ENCODE results near the gene ATXN7L1. TPM values are rescaled to one million over a fixed set of nuclear protein-coding genes. Genes with fewer than 3 reads are reported as not detected.
"Not testable (repeated sequence)": the region's sequence is repeated elsewhere in the genome, so short reads cannot be mapped to it uniquely, and the experiment has no call there.

Gene ATXN7L1
- total and polyA plus RNA-seq, 2 donors: 7.2 to 7.8 TPM

- WGBS: 98% methylated on average over 8 of the region's 8 CpGs
- H3K4me1 ChIP-seq (ENCODE audit: control insufficient read depth in 2 of 2, insufficient read depth in 2 of 2, low read length in 2 of 2): peaks cover 0 to 6% of the 10 kb centered on the region in 2 donors
- H3K4me3 ChIP-seq (ENCODE audit: low read length in 2 of 2): no peak overlapping the region
- H3K27ac ChIP-seq (ENCODE audit: low read depth in 1 of 2, low read length in 1 of 2): no peak overlapping the region
- H3K36me3 ChIP-seq (ENCODE audit: control insufficient read depth in 2 of 2, insufficient read depth in 2 of 2, low read length in 1 of 2): no peaks in the 10 kb centered on the region
- H3K27me3 ChIP-seq (ENCODE audit: control insufficient read depth in 2 of 2, insufficient read depth in 1 of 2, low read length in 1 of 2): no peaks in the 10 kb centered on the region
- DNase-seq (ENCODE audit: low read depth in 6 of 9, low spot score in 9 of 9): no peak
- H3K9me3 ChIP-seq (ENCODE audit: control insufficient read depth in 2 of 2, insufficient read depth in 1 of 2, low read length in 1 of 2): no peaks in the 10 kb centered on the region
These were observed 15.6 kb downstream of the ATXN7L1 start for GRCh38 chr7:105860793-105861192.

GRCh38 chr7:105857009-105857952 is 19.1 kb downstream of the ATXN7L1 start:
- Histone ChIP-seq H3K9me3 (ENCODE audit: control insufficient read depth in 2 of 2, insufficient read depth in 1 of 2, low read length in 1 of 2) (no peaks in the 10 kb centered on the region), H3K27ac (ENCODE audit: low read depth in 1 of 2, low read length in 1 of 2) (no peak overlapping the region), H3K4me3 (ENCODE audit: low read length in 2 of 2) (no peak overlapping the region), H3K36me3 (ENCODE audit: control insufficient read depth in 2 of 2, insufficient read depth in 2 of 2, low read length in 1 of 2) (no peaks in the 10 kb centered on the region), H3K27me3 (ENCODE audit: control insufficient read depth in 2 of 2, insufficient read depth in 1 of 2, low read length in 1 of 2) (no peaks in the 10 kb centered on the region), H3K4me1 (ENCODE audit: control insufficient read depth in 2 of 2, insufficient read depth in 2 of 2, low read length in 2 of 2) (peaks cover 0 to 14% of the 10 kb centered on the region in 2 donors)
- WGBS: 91% methylated on average over 2 of the region's 2 CpGs
- DNase-seq (ENCODE audit: low read depth in 6 of 9, low spot score in 9 of 9): peak in 1 of 9 donors; percentile 43

GRCh38 chr7:105854498-105854897 is 21.9 kb downstream of the ATXN7L1 start:
- H3K27ac ChIP-seq (ENCODE audit: low read depth in 1 of 2, low read length in 1 of 2): no peak overlapping the region
- H3K36me3 ChIP-seq (ENCODE audit: control insufficient read depth in 2 of 2, insufficient read depth in 2 of 2, low read length in 1 of 2): no peaks in the 10 kb centered on the region
- H3K4me1 ChIP-seq (ENCODE audit: control insufficient read depth in 2 of 2, insufficient read depth in 2 of 2, low read length in 2 of 2): peaks cover under 1 to 24% of the 10 kb centered on the region in 2 donors
- H3K4me3 ChIP-seq (ENCODE audit: low read length in 2 of 2): no peak overlapping the region
- no peaks in the 10 kb centered on the region for H3K27me3 ChIP-seq (ENCODE audit: control insufficient read depth in 2 of 2, insufficient read depth in 1 of 2, low read length in 1 of 2)
- H3K9me3 ChIP-seq (ENCODE audit: control insufficient read depth in 2 of 2, insufficient read depth in 1 of 2, low read length in 1 of 2): no peaks in the 10 kb centered on the region
- no peak for DNase-seq (ENCODE audit: low read depth in 6 of 9, low spot score in 9 of 9)

GRCh38 chr7:105853931-105854419 is 22.4 kb downstream of the ATXN7L1 start:
- peaks cover 6 to 30% of the 10 kb centered on the region in 2 donors for H3K4me1 ChIP-seq (ENCODE audit: control insufficient read depth in 2 of 2, insufficient read depth in 2 of 2, low read length in 2 of 2)
- WGBS: 89% methylated on average over 17 of the region's 17 CpGs
- no peaks in the 10 kb centered on the region for H3K36me3 ChIP-seq (ENCODE audit: control insufficient read depth in 2 of 2, insufficient read depth in 2 of 2, low read length in 1 of 2)
- no peaks in the 10 kb centered on the region for H3K27me3 ChIP-seq (ENCODE audit: control insufficient read depth in 2 of 2, insufficient read depth in 1 of 2, low read length in 1 of 2)
- DNase-seq (ENCODE audit: low read depth in 6 of 9, low spot score in 9 of 9): no peak
- no peaks in the 10 kb centered on the region for H3K9me3 ChIP-seq (ENCODE audit: control insufficient read depth in 2 of 2, insufficient read depth in 1 of 2, low read length in 1 of 2)
- no peak overlapping the region for H3K27ac ChIP-seq (ENCODE audit: low read depth in 1 of 2, low read length in 1 of 2)
- no peak overlapping the region for H3K4me3 ChIP-seq (ENCODE audit: low read length in 2 of 2)

- Histone ChIP-seq H3K9me3 (ENCODE audit: control insufficient read depth in 2 of 2, insufficient read depth in 1 of 2, low read length in 1 of 2) (no peaks in the 10 kb centered on the region), H3K27me3 (ENCODE audit: control insufficient read depth in 2 of 2, insufficient read depth in 1 of 2, low read length in 1 of 2) (no peaks in the 10 kb centered on the region), H3K27ac (ENCODE audit: low read depth in 1 of 2, low read length in 1 of 2) (no peak overlapping the region), H3K36me3 (ENCODE audit: control insufficient read depth in 2 of 2, insufficient read depth in 2 of 2, low read length in 1 of 2) (no peaks in the 10 kb centered on the region), H3K4me3 (ENCODE audit: low read length in 2 of 2) (no peak overlapping the region), H3K4me1 (ENCODE audit: control insufficient read depth in 2 of 2, insufficient read depth in 2 of 2, low read length in 2 of 2) (peaks cover 7 to 27% of the 10 kb centered on the region in 2 donors)
- 90% methylated on average over 5 of the region's 5 CpGs for WGBS
- DNase-seq (ENCODE audit: low read depth in 6 of 9, low spot score in 9 of 9): no peak
These were observed 25.3 kb downstream of the ATXN7L1 start for GRCh38 chr7:105851064-105851463.

- Histone ChIP-seq H3K27ac (ENCODE audit: low read depth in 1 of 2, low read length in 1 of 2) (peak overlapping the region in 1 of 2 donors; percentile 14), H3K4me3 (ENCODE audit: low read length in 2 of 2) (no peak overlapping the region), H3K27me3 (ENCODE audit: control insufficient read depth in 2 of 2, insufficient read depth in 1 of 2, low read length in 1 of 2) (no peaks in the 10 kb centered on the region), H3K9me3 (ENCODE audit: control insufficient read depth in 2 of 2, insufficient read depth in 1 of 2, low read length in 1 of 2) (no peaks in the 10 kb centered on the region), H3K36me3 (ENCODE audit: control insufficient read depth in 2 of 2, insufficient read depth in 2 of 2, low read length in 1 of 2) (no peaks in the 10 kb centered on the region), H3K4me1 (ENCODE audit: control insufficient read depth in 2 of 2, insufficient read depth in 2 of 2, low read length in 2 of 2) (peaks cover 7 to 24% of the 10 kb centered on the region in 2 donors)
- 92% methylated on average over 6 of the region's 6 CpGs for WGBS
- DNase-seq (ENCODE audit: low read depth in 6 of 9, low spot score in 9 of 9): peak in 7 of 9 donors; percentile 6 to 70 (median 21)
These were observed 27.1 kb downstream of the ATXN7L1 start for GRCh38 chr7:105849122-105849855.

- H3K4me1 ChIP-seq (ENCODE audit: control insufficient read depth in 2 of 2, insufficient read depth in 2 of 2, low read length in 2 of 2): peaks cover 7 to 19% of the 10 kb centered on the region in 2 donors
- 97% methylated on average over 1 of the region's 1 CpG for WGBS
- H3K36me3 ChIP-seq (ENCODE audit: control insufficient read depth in 2 of 2, insufficient read depth in 2 of 2, low read length in 1 of 2): no peaks in the 10 kb centered on the region
- no peaks in the 10 kb centered on the region for H3K27me3 ChIP-seq (ENCODE audit: control insufficient read depth in 2 of 2, insufficient read depth in 1 of 2, low read length in 1 of 2)
- DNase-seq (ENCODE audit: low read depth in 6 of 9, low spot score in 9 of 9): no peak
- peaks cover 0 to 5% of the 10 kb centered on the region in 2 donors for H3K9me3 ChIP-seq (ENCODE audit: control insufficient read depth in 2 of 2, insufficient read depth in 1 of 2, low read length in 1 of 2)
- H3K27ac ChIP-seq (ENCODE audit: low read depth in 1 of 2, low read length in 1 of 2): no peak overlapping the region
- no peak overlapping the region for H3K4me3 ChIP-seq (ENCODE audit: low read length in 2 of 2)
These were observed 30.0 kb downstream of the ATXN7L1 start for GRCh38 chr7:105846404-105846803.

- H3K4me1 ChIP-seq (ENCODE audit: control insufficient read depth in 2 of 2, insufficient read depth in 2 of 2, low read length in 2 of 2): peaks cover 7 to 22% of the 10 kb centered on the region in 2 donors
- DNase-seq (ENCODE audit: low read depth in 6 of 9, low spot score in 9 of 9); H3K9me3 ChIP-seq (ENCODE audit: control insufficient read depth in 2 of 2, insufficient read depth in 1 of 2, low read length in 1 of 2); H3K36me3 ChIP-seq (ENCODE audit: control insufficient read depth in 2 of 2, insufficient read depth in 2 of 2, low read length in 1 of 2); H3K27me3 ChIP-seq (ENCODE audit: control insufficient read depth in 2 of 2, insufficient read depth in 1 of 2, low read length in 1 of 2); H3K4me3 ChIP-seq (ENCODE audit: low read length in 2 of 2); H3K27ac ChIP-seq (ENCODE audit: low read depth in 1 of 2, low read length in 1 of 2): not testable (repeated sequence)
- WGBS: 94% methylated on average over 5 of the region's 5 CpGs
These were observed 31.7 kb downstream of the ATXN7L1 start for GRCh38 chr7:105844681-105845080.

- peak in 1 of 9 donors; percentile 24 for DNase-seq (ENCODE audit: low read depth in 6 of 9, low spot score in 9 of 9)
- H3K27ac ChIP-seq (ENCODE audit: low read depth in 1 of 2, low read length in 1 of 2): peak overlapping the region; percentile 33 to 68
- H3K36me3 ChIP-seq (ENCODE audit: control insufficient read depth in 2 of 2, insufficient read depth in 2 of 2, low read length in 1 of 2): no peaks in the 10 kb centered on the region
- 94% methylated on average over 3 of the region's 3 CpGs for WGBS
- H3K4me3 ChIP-seq (ENCODE audit: low read length in 2 of 2): no peak overlapping the region
- H3K27me3 ChIP-seq (ENCODE audit: control insufficient read depth in 2 of 2, insufficient read depth in 1 of 2, low read length in 1 of 2): no peaks in the 10 kb centered on the region
- peaks cover 0 to 5% of the 10 kb centered on the region in 2 donors for H3K9me3 ChIP-seq (ENCODE audit: control insufficient read depth in 2 of 2, insufficient read depth in 1 of 2, low read length in 1 of 2)
- peaks cover 0 to 20% of the 10 kb centered on the region in 2 donors for H3K4me1 ChIP-seq (ENCODE audit: control insufficient read depth in 2 of 2, insufficient read depth in 2 of 2, low read length in 2 of 2)
These were observed 34.5 kb downstream of the ATXN7L1 start for GRCh38 chr7:105841866-105842265.
